Neural cell (in vitro differentiated cells): Measurements from ENCODE around the gene MRM1.

ENCODE experiments used
- CTCF ChIP-seq: fragments of 450-650 bp; IDR thresholded peaks from 2 replicates; pipeline ENCODE4 v1.5.1; 2014; ENCODE audit warnings: antibody characterized with exemption, mild to moderate bottlenecking, moderate library complexity; ENCODE audit not compliant: poor library complexity, severe bottlenecking
- EP300 ChIP-seq: fragments of 450-650 bp; conservative IDR thresholded peaks from 2 replicates; pipeline ENCODE4 v1.6.1; 2014; ENCODE audit warnings: antibody characterized with exemption, mild to moderate bottlenecking, moderate library complexity; ENCODE audit not compliant: poor library complexity, severe bottlenecking
- EZH2 ChIP-seq: fragments of 200-600, 300-800 bp; shearing (Covaris generic), sonication (generic); IDR thresholded peaks from 2 replicates; pipeline ENCODE4 v1.6.1; 2014; ENCODE audit warnings: antibody characterized with exemption, low read length, borderline replicate concordance, mild to moderate bottlenecking; ENCODE audit not compliant: insufficient read depth, poor library complexity, severe bottlenecking
- MXI1 ChIP-seq: fragments of 450-650 bp; conservative IDR thresholded peaks from 2 replicates; pipeline ENCODE4 v1.6.1; 2014; ENCODE audit warnings: antibody characterized with exemption, mild to moderate bottlenecking; ENCODE audit not compliant: poor library complexity, severe bottlenecking
- RAD21 ChIP-seq: fragments of 450-650 bp; conservative IDR thresholded peaks from 2 replicates; pipeline ENCODE4 v1.6.1; 2014; ENCODE audit warnings: antibody characterized with exemption, mild to moderate bottlenecking, moderate library complexity
- REST ChIP-seq: IDR thresholded peaks from 2 replicates; pipeline ENCODE4 v1.6.1; 2012; ENCODE audit warnings: borderline replicate concordance
- SMC3 ChIP-seq: fragments of 450-650 bp; conservative IDR thresholded peaks from 2 replicates; pipeline ENCODE4 v1.6.1; 2014; ENCODE audit warnings: antibody characterized with exemption, mild to moderate bottlenecking, moderate library complexity; ENCODE audit not compliant: poor library complexity
- TAF1 ChIP-seq: IDR thresholded peaks from 2 replicates; pipeline ENCODE4 v1.6.1; 2012; ENCODE audit warnings: low read depth

- TF ChIP-seq CTCF: no peak
- no peak for TF ChIP-seq EP300
- no peak for TF ChIP-seq EZH2
- no peak for TF ChIP-seq TAF1
- no peak for TF ChIP-seq MXI1
- no peak for TF ChIP-seq RAD21
- no peak for TF ChIP-seq SMC3
- no peak for TF ChIP-seq REST
Measured at GRCh38 chr17:36627101-36627500, 25.7 kb downstream of the MRM1 start.
